Calu3 (cell line): ENCODE results near the gene ITSN2. TPM values are rescaled to one million over a fixed set of nuclear protein-coding genes. Genes with fewer than 3 reads are reported as not detected.

Experiments
- BruUV-seq: library from RNA; stranded (reverse); fragments of 400-500 nt; replicated peaks from 2 replicates; lab custom pipeline; 2021; lab: Mats Ljungman, UMichigan
- CTCF ChIA-PET: fragments of 300-600 bp; sonication (Branson Sonifier 250); formaldehyde crosslinking; loops from one replicate; lab custom pipeline; 2022; ENCODE audit warnings: antibody characterized with exemption; lab: Charles Lee
- DNase-seq: peaks from one replicate; pipeline ENCODE4 v3.0.0; 2022
- H3K27ac Mint-ChIP-seq: one replicate; pipeline ENCODE4 v1.8.0; 2022; ENCODE audit warnings: mixed read lengths; ENCODE audit not compliant: unreplicated experiment
- H3K27me3 Mint-ChIP-seq: one replicate; pipeline ENCODE4 v1.8.0; 2022; ENCODE audit warnings: mixed read lengths; ENCODE audit not compliant: unreplicated experiment
- H3K36me3 Mint-ChIP-seq: one replicate; pipeline ENCODE4 v1.8.0; 2022; ENCODE audit warnings: mild to moderate bottlenecking, moderate library complexity, mixed read lengths; ENCODE audit not compliant: insufficient read depth, unreplicated experiment
- H3K4me1 Mint-ChIP-seq: one replicate; pipeline ENCODE4 v1.8.0; 2022; ENCODE audit warnings: mild to moderate bottlenecking, low read depth, mixed read lengths; ENCODE audit not compliant: unreplicated experiment
- H3K4me3 Mint-ChIP-seq: one replicate; pipeline ENCODE4 v1.8.0; 2022; ENCODE audit warnings: mild to moderate bottlenecking, low read depth, moderate library complexity, mixed read lengths; ENCODE audit not compliant: unreplicated experiment
- H3K9me3 Mint-ChIP-seq: one replicate; pipeline ENCODE4 v1.8.0; 2022; ENCODE audit warnings: low read depth, mixed read lengths; ENCODE audit not compliant: unreplicated experiment
- intact Hi-C: fragments of 100-400 bp; cut with micrococcal nuclease; formaldehyde crosslinking; loops from one replicate; pipeline ENCODE4 v1.10.0; 2022; ENCODE audit not compliant: unreplicated experiment
- total RNA-seq: library from RNA; stranded (reverse); gene quantifications from 2 replicates; pipeline ENCODE4 v1.2.3, GENCODE V29; 2022
- TF ChIP-seq, protein P1 (sequence below): fragments of 200-600 bp; IDR thresholded peaks from one replicate; pipeline ENCODE4 v1.8.0; 2022; ENCODE audit warnings: antibody characterized with exemption; ENCODE audit not compliant: unreplicated experiment

The ITSN2 gene
- total RNA-seq, 1 experiment from 2014 or later = 45.4 TPM

DNA sequence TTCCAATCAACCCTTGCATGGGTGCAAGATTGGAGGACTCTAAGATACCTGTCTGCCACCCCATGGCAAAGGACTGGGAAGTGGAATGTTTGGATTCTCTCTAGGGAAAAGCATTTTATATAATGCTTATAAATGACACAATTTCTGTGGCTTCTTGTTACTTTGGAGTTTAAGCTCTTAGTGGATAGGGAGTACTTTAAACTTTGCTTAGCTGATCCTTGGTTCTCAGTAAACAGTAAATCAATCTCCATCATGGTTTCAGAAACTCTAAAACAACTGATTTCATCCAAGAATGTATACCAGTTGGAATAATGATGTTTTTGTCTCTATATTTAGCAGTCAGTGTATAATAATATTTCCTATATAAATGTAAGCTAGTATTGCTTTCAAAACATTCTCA lies 199.6 kb downstream of the ITSN2 start:
- Mint-ChIP-seq H3K9me3 (no peaks in the 10 kb centered on the region), H3K4me1 (no peaks in the 10 kb centered on the region), H3K27me3 (no peaks in the 10 kb centered on the region), H3K36me3 (no peaks in the 10 kb centered on the region), H3K4me3 (no peak overlapping the region), H3K27ac (no peak overlapping the region)
- no peak for DNase-seq
- CTCF ChIA-PET = interaction anchor here (3.8 kb wide), 1 partner anchor 77 kb away, joined by 13 read pairs; the partner anchor contains the start of gene TP53I3
- TF ChIP-seq, protein P1, sequence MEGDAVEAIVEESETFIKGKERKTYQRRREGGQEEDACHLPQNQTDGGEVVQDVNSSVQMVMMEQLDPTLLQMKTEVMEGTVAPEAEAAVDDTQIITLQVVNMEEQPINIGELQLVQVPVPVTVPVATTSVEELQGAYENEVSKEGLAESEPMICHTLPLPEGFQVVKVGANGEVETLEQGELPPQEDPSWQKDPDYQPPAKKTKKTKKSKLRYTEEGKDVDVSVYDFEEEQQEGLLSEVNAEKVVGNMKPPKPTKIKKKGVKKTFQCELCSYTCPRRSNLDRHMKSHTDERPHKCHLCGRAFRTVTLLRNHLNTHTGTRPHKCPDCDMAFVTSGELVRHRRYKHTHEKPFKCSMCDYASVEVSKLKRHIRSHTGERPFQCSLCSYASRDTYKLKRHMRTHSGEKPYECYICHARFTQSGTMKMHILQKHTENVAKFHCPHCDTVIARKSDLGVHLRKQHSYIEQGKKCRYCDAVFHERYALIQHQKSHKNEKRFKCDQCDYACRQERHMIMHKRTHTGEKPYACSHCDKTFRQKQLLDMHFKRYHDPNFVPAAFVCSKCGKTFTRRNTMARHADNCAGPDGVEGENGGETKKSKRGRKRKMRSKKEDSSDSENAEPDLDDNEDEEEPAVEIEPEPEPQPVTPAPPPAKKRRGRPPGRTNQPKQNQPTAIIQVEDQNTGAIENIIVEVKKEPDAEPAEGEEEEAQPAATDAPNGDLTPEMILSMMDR = no peak
- no TSS peak for BruUV-seq
- intact Hi-C loops = loop anchor here (5.0 kb wide), 1 partner anchor 83 kb away; the partner anchor contains the start of gene SF3B6

DNA sequence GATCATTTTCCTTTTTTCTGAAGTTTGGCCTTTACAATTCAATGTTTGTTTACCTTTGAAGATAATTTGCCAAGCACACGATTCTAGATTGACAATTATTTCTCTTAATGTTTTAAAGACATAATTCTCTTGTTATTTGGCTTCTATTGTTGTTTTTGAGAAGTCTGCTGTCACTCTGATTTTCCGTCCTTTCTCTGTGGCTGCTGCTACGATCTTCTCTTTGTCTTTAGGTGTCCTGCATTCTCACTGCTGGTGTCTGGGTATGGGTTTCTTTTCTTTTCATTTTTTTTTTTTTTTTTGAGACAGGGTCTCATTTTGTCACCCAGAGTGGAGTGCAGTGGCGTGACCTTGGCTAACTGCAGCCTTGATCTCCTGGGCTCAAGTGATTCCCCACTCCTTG lies 200.6 kb downstream of the ITSN2 start:
- no peak for DNase-seq
- BruUV-seq = no TSS peak
- Mint-ChIP-seq H3K36me3 (no peaks in the 10 kb centered on the region), H3K4me1 (no peaks in the 10 kb centered on the region), H3K27me3 (no peaks in the 10 kb centered on the region), H3K4me3 (no peak overlapping the region), H3K9me3 (no peaks in the 10 kb centered on the region), H3K27ac (no peak overlapping the region)
- intact Hi-C loops = loop anchor here (5.0 kb wide), 1 partner anchor 82 kb away; the partner anchor contains the start of gene SF3B6
- TF ChIP-seq, protein P1 = no peak
- CTCF ChIA-PET = no interaction called here

DNA sequence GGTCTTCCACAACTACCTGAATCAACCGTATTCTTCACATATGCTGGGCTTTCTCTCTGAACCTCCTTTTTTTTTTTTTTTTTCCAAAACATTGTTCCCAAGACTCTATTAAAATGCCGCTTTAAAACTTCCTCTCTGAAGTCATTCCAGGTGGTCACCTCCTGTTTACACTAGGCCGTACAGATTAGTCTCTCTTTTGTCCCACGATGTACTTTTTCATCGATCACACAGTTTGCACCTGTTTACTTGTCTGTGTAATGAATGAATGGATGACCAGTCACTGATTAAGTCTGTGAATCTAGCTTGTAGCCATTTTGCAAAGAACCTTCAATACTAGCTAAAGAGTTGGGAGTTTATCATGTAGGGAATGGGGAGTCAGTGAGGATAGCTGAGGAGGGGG lies 202.2 kb downstream of the ITSN2 start:
- Mint-ChIP-seq H3K27ac (no peak overlapping the region), H3K4me3 (no peak overlapping the region), H3K27me3 (no peaks in the 10 kb centered on the region), H3K9me3 (no peaks in the 10 kb centered on the region), H3K36me3 (no peaks in the 10 kb centered on the region), H3K4me1 (no peaks in the 10 kb centered on the region)
- no TSS peak for BruUV-seq
- CTCF ChIA-PET = interaction anchor here (0.6 kb wide), 1 partner anchor 52 kb away, joined by 3 read pairs; no protein-coding TSS in a partner anchor
- intact Hi-C loops = no loop called here
- TF ChIP-seq, protein P1 = no peak
- DNase-seq = no peak

DNA sequence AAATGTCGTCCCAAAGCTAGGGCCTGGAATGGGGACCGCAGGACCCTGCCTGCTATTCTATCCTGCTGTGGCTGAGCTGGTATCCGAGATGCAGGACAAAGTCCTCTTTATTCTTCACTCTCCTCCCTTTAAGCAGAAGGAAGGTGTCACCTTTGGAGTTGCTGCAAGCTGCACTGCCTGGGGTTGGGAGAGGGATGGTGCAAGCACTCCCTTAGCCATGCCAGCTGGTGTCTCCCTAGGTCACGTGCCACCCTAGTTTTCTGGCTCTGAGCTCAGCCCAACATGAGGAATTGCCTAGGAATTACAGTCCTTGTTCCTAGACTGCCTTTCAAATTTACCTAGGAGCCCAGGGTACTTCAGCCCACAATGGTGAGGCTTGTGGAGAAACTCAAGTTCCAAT lies 206.9 kb downstream of the ITSN2 start:
- Mint-ChIP-seq H3K36me3 (no peaks in the 10 kb centered on the region), H3K4me3 (no peak overlapping the region), H3K27ac (no peak overlapping the region), H3K9me3 (peaks cover 7% of the 10 kb centered on the region), H3K4me1 (no peaks in the 10 kb centered on the region), H3K27me3 (no peaks in the 10 kb centered on the region)
- CTCF ChIA-PET = no interaction called here
- TF ChIP-seq, protein P1 = no peak
- no TSS peak for BruUV-seq
- DNase-seq = no peak
- intact Hi-C loops = no loop called here

Other genes starting within 250 kb of the ITSN2 start
- 0.64 TPM in 1 of 2 replicates, not detected in the other for gene PFN4, start 237.2 kb downstream of the ITSN2 start, total RNA-seq
- gene FAM228B, start 237.1 kb downstream of the ITSN2 start, total RNA-seq = 7.4 and 8.3 TPM in 2 replicates
- gene FAM228A, start 185.5 kb downstream of the ITSN2 start, total RNA-seq = not detected in 2 replicates
- 13.2 and 14.8 TPM in 2 replicates for gene NCOA1, start 130.7 kb upstream of the ITSN2 start, total RNA-seq